Endothelial cell (in vitro differentiated cells): ENCODE measurements around the gene SRMS. TPM values are rescaled to one million over a fixed set of nuclear protein-coding genes. Genes with fewer than 3 reads are reported as not detected.

Source experiments
- DNase-seq: peaks from one replicate; pipeline ENCODE4 v3.0.0; 2021; ENCODE audit warnings: low spot score
- H3K27ac Mint-ChIP-seq: one replicate; pipeline ENCODE4 v1.8.0; 2021; ENCODE audit warnings: mixed read lengths, inconsistent platforms; ENCODE audit not compliant: unreplicated experiment
- H3K27me3 Mint-ChIP-seq: one replicate; pipeline ENCODE4 v1.8.0; 2021; ENCODE audit warnings: mild to moderate bottlenecking, moderate library complexity, mixed read lengths, inconsistent platforms; ENCODE audit not compliant: unreplicated experiment
- H3K36me3 Mint-ChIP-seq: one replicate; pipeline ENCODE4 v1.8.0; 2021; ENCODE audit warnings: mild to moderate bottlenecking, low read depth, mixed read lengths, inconsistent platforms; ENCODE audit not compliant: unreplicated experiment
- H3K4me1 Mint-ChIP-seq: one replicate; pipeline ENCODE4 v1.8.0; 2021; ENCODE audit warnings: mild to moderate bottlenecking, mixed read lengths, inconsistent platforms; ENCODE audit not compliant: unreplicated experiment
- H3K4me3 Mint-ChIP-seq: one replicate; pipeline ENCODE4 v1.8.0; 2021; ENCODE audit warnings: mild to moderate bottlenecking, mixed read lengths, inconsistent platforms; ENCODE audit not compliant: unreplicated experiment
- H3K9me3 Mint-ChIP-seq: one replicate; pipeline ENCODE4 v1.8.0; 2021; ENCODE audit warnings: mixed read lengths, inconsistent platforms; ENCODE audit not compliant: unreplicated experiment
- CTCF ChIP-seq: fragments of 200-600 bp; sonication (generic); IDR thresholded peaks from one replicate; pipeline ENCODE4 v1.5.0; 2021; ENCODE audit warnings: antibody characterized with exemption; ENCODE audit not compliant: unreplicated experiment
- total RNA-seq: library from RNA; stranded (reverse); fragmentation: NEBNext Ultra II Directional; extraction: Animal tissue kit (Norgen Biotek cat#: 25700); gene quantifications from one replicate; pipeline ENCODE4 v1.2.1, GENCODE V29; 2021; ENCODE audit not compliant: unreplicated experiment

The SRMS gene
- total RNA-seq, 1 donor from 2014 or later, result not detected

GRCh38 chr20:63549679-63550282 lies 2.2 kb upstream of the SRMS start:
- Mint-ChIP-seq H3K4me1 (no peaks in the 10 kb centered on the region), H3K27ac (no peak overlapping the region), H3K27me3 (peaks cover 2% of the 10 kb centered on the region), H3K9me3 (no peaks in the 10 kb centered on the region), H3K36me3 (no peaks in the 10 kb centered on the region), H3K4me3 (no peak overlapping the region)
- no peak for TF ChIP-seq CTCF
- no peak for DNase-seq

- no peak for TF ChIP-seq CTCF
- no peak overlapping the region for H3K27ac Mint-ChIP-seq
Observed at GRCh38 chr20:63549019-63549418, 1.5 kb upstream of the SRMS start.

GRCh38 chr20:63548542-63548941 lies 993 bp upstream of the SRMS start:
- no peak for DNase-seq
- no peak overlapping the region for H3K4me3 Mint-ChIP-seq
- H3K36me3 Mint-ChIP-seq, result peaks cover 4% of the 10 kb centered on the region
- H3K9me3 Mint-ChIP-seq, result no peaks in the 10 kb centered on the region
- no peaks in the 10 kb centered on the region for H3K4me1 Mint-ChIP-seq
- TF ChIP-seq CTCF, result no peak
- no peak overlapping the region for H3K27ac Mint-ChIP-seq
- H3K27me3 Mint-ChIP-seq, result peaks cover 6% of the 10 kb centered on the region

More at GRCh38 chr20:63549019-63549418, 1.5 kb upstream of the SRMS start:
- no peak for DNase-seq
- no peaks in the 10 kb centered on the region for H3K9me3 Mint-ChIP-seq
- no peak overlapping the region for H3K4me3 Mint-ChIP-seq
- peaks cover 2% of the 10 kb centered on the region for H3K27me3 Mint-ChIP-seq
- no peaks in the 10 kb centered on the region for H3K4me1 Mint-ChIP-seq
- H3K36me3 Mint-ChIP-seq, result no peaks in the 10 kb centered on the region

- H3K36me3 Mint-ChIP-seq, result peaks cover 5% of the 10 kb centered on the region
- no peak overlapping the region for H3K4me3 Mint-ChIP-seq
- no peak for DNase-seq
- H3K9me3 Mint-ChIP-seq, result no peaks in the 10 kb centered on the region
- no peak overlapping the region for H3K27ac Mint-ChIP-seq
- no peaks in the 10 kb centered on the region for H3K4me1 Mint-ChIP-seq
- peaks cover 6% of the 10 kb centered on the region for H3K27me3 Mint-ChIP-seq
- TF ChIP-seq CTCF, result no peak
Observed at GRCh38 chr20:63546956-63547724, 409 bp downstream of the SRMS start.
